K562 (cell line): ENCODE data around the gene ATP6V0A1. TPM values are rescaled to one million over a fixed set of nuclear protein-coding genes. Genes with fewer than 3 reads are reported as not detected.
A peak's percentile ranks its signal among the peaks of the same experiment; 100 is the strongest.

Experiments
- CHCHD3 ChIP-seq: fragments of 250-450 bp; sonication (Bioruptor Pico); IDR thresholded peaks from 2 replicates; pipeline ENCODE4 v2.1.2; 2022; ENCODE audit warnings: mild to moderate bottlenecking
- CHD4 ChIP-seq: fragments of 200-600 bp; sonication (generic); IDR thresholded peaks from 3 replicates; pipeline ENCODE4 v1.6.1; 2012; ENCODE audit warnings: low read depth, mild to moderate bottlenecking, mixed read lengths, low read length, inconsistent platforms; ENCODE audit not compliant: insufficient read depth, insufficient replicate concordance, poor library complexity, severe bottlenecking
- CTBP1 ChIP-seq: fragments of 450-650 bp; IDR thresholded peaks from 2 replicates; pipeline ENCODE4 v1.6.1; 2016; ENCODE audit warnings: borderline replicate concordance
- CUX1 ChIP-seq: fragments of 200-800 bp; sonication (Bioruptor generic); IDR thresholded peaks from 2 replicates; pipeline ENCODE4 v1.6.1; 2016; ENCODE audit warnings: missing genetic modification characterization, missing compliant biosample characterization
- ELF4 ChIP-seq: fragments of 450-650 bp; formaldehyde crosslinking; IDR thresholded peaks from 2 replicates; pipeline ENCODE4 v1.4.0; 2022; ENCODE audit warnings: missing genetic modification characterization
- HLTF ChIP-seq: fragments of 450-650 bp; IDR thresholded peaks from 2 replicates; pipeline ENCODE4 v1.6.1; 2016
- KLF10 ChIP-seq: fragments of 250-450 bp; sonication (Bioruptor Pico); IDR thresholded peaks from 2 replicates; pipeline ENCODE4 v1.6.1; 2021; ENCODE audit warnings: matching md5 sums
- MCM5 ChIP-seq: fragments of 450-650 bp; IDR thresholded peaks from 2 replicates; pipeline ENCODE4 v1.6.1; 2016; ENCODE audit warnings: low read depth
- POU5F1 ChIP-seq: fragments of 150-350 bp; IDR thresholded peaks from 2 replicates; pipeline ENCODE4 v1.6.1; 2014; ENCODE audit warnings: borderline replicate concordance, low read length, low read depth, mild to moderate bottlenecking; ENCODE audit not compliant: partially characterized antibody
- PTRF ChIP-seq: fragments of 450-650 bp; IDR thresholded peaks from 2 replicates; pipeline ENCODE4 v1.6.1; 2016; ENCODE audit warnings: mild to moderate bottlenecking, missing genetic modification characterization, missing compliant biosample characterization
- RBFOX2 ChIP-seq: fragments of 200-400 bp; formaldehyde crosslinking; IDR thresholded peaks from 2 replicates; pipeline ENCODE4 v1.6.1; 2017; ENCODE audit warnings: low read depth, mild to moderate bottlenecking, low read length, moderate library complexity
- SREBF1 ChIP-seq: fragments of 150-350 bp; IDR thresholded peaks from 2 replicates; pipeline ENCODE4 v1.6.1; 2014; ENCODE audit warnings: antibody characterized with exemption, low read depth, low read length, borderline replicate concordance
- SRSF7 ChIP-seq: fragments of 200-400 bp; formaldehyde crosslinking; optimal IDR thresholded peaks from 2 replicates; pipeline ENCODE3; 2017; ENCODE audit warnings: mild to moderate bottlenecking, low read depth, low read length
- TCF7 ChIP-seq: sonication (generic); IDR thresholded peaks from 2 replicates; pipeline ENCODE4 v1.6.1; 2016; ENCODE audit warnings: antibody characterized with exemption, borderline replicate concordance
- TCFL5 ChIP-seq: fragments of 250-450 bp; sonication (Bioruptor Pico); conservative IDR thresholded peaks from 2 replicates; pipeline ENCODE4 v1.6.1; 2021; ENCODE audit warnings: mild to moderate bottlenecking, moderate library complexity, matching md5 sums
- TEAD2 ChIP-seq: fragments of 450-650 bp; IDR thresholded peaks from 2 replicates; pipeline ENCODE4 v1.6.1; 2016; ENCODE audit warnings: missing genetic modification characterization, control low read depth, missing compliant biosample characterization
- TSC22D4 ChIP-seq: fragments of 450-650 bp; IDR thresholded peaks from 2 replicates; pipeline ENCODE4 v1.6.1; 2016; ENCODE audit warnings: missing genetic modification characterization, missing biosample characterization, control low read depth
- ZNF282 ChIP-seq: sonication (generic); formaldehyde crosslinking; IDR thresholded peaks from 2 replicates; pipeline ENCODE4 v1.8.1; 2023; ENCODE audit warnings: missing genetic modification reagents
- ZNF717 ChIP-seq: fragments of 250-450 bp; sonication (Bioruptor Pico); IDR thresholded peaks from 2 replicates; pipeline ENCODE4 v1.5.0; 2021
- ZNF79 ChIP-seq: fragments of 250-450 bp; sonication (Bioruptor Pico); IDR thresholded peaks from 2 replicates; pipeline ENCODE4 v1.4.0; 2020; ENCODE audit warnings: low read depth, mild to moderate bottlenecking, moderate library complexity
- polyA plus RNA-seq, 8 experiments: library from polyadenylated mRNA; depleted of rRNA in 4 of 8; stranded (reverse) in 5 of 8; unstranded in 3 of 8; fragments of >200 nt; fragmentation: Nextera tagmentation in 2 of 8; fragmentation: Illumina TruSeq in 1 of 8; extraction: Ambion mirVana in 2 of 8; extraction: Trizol in 1 of 8; gene quantifications; 2 replicates each; pipeline versions ENCODE4 v1.2.1 to v1.2.3, GENCODE V29; 2011 to 2014; ENCODE audit warnings: inconsistent platforms in 1 of 8, missing spikeins in 1 of 8
- total RNA-seq, 7 experiments: library from RNA; depleted of rRNA in 6 of 7; stranded (reverse); fragments of >200 nt in 6 of 7; fragmentation: Illumina TruSeq in 2 of 7; extraction: Trizol in 2 of 7; gene quantifications; 2 replicates each; pipeline versions ENCODE4 v1.2.1 to v1.2.3, GENCODE V29; 2011 to 2021; ENCODE audit warnings: low replicate concordance in 1 of 7
- TF ChIP-seq, protein P1 (sequence below): fragments of 450-650 bp; IDR thresholded peaks from 2 replicates; pipeline ENCODE4 v1.6.1; 2017; ENCODE audit warnings: mild to moderate bottlenecking, moderate library complexity
- TF ChIP-seq, protein P2 (sequence below): sonication (generic); formaldehyde crosslinking; IDR thresholded peaks from 2 replicates; pipeline ENCODE4 v1.8.1; 2023; ENCODE audit warnings: mild to moderate bottlenecking, missing genetic modification reagents

The ATP6V0A1 gene
- total and polyA plus RNA-seq, 9 of the 15 experiments (the other 6 are each of a cell fraction or from before 2014, with no cell fraction given): 11.8 to 158 (median 75.5) TPM

DNA sequence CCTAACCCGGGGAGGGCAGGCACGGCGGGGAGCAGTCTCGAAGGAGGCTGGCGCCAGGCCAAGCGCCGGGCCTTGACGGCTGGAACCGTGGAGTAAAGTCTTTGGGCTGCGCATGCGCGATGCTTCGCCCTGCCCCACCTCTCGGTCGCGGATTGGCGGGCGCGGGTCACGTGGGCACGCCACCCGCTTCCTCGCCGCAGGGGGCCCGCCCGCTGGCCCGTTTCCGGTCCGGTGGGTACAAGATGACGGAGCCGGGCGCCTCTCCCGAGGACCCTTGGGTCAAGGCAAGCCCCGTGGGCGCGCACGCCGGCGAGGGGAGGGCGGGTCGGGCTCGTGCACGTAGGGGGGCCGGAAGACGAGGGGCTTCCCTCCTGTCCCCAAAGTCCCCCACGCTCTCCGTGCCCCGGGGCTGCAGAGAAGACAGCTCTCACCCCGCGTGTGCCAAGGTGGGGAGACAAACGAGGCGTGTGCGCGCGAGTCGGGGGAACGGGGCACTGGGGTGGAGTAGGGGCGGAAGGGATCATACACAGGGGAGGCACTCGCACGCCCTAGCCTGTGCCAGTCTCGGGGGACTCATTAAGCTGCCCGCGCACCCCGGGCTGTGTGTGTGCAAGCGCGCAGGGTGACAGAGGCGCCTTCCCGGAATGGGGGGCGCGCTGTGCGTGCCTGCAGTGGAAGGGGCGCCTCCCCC, 108.3 kb downstream of the ATP6V0A1 start, which contains the start of gene MLX (continued):
- no peak for TF ChIP-seq ZNF282 (CRISPR knock-in tag)
- TF ChIP-seq KLF10 (CRISPR knock-in tag): no peak
- TF ChIP-seq PTRF (tag): no peak
- TF ChIP-seq CTBP1: peak; percentile 32; the same call in 1 of the 2 replicates
- TF ChIP-seq TEAD2 (tag): no peak
- TF ChIP-seq CHCHD3 (CRISPR knock-in tag): no peak
- no peak for TF ChIP-seq TSC22D4
- no peak for TF ChIP-seq MCM5
- TF ChIP-seq, protein P1, sequence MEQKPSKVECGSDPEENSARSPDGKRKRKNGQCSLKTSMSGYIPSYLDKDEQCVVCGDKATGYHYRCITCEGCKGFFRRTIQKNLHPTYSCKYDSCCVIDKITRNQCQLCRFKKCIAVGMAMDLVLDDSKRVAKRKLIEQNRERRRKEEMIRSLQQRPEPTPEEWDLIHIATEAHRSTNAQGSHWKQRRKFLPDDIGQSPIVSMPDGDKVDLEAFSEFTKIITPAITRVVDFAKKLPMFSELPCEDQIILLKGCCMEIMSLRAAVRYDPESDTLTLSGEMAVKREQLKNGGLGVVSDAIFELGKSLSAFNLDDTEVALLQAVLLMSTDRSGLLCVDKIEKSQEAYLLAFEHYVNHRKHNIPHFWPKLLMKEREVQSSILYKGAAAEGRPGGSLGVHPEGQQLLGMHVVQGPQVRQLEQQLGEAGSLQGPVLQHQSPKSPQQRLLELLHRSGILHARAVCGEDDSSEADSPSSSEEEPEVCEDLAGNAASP: no peak
- TF ChIP-seq HLTF: no peak
- no peak for TF ChIP-seq ZNF79 (CRISPR knock-in tag)
- TF ChIP-seq ZNF717 (CRISPR knock-in tag): no peak
- peak; percentile 16 for TF ChIP-seq POU5F1
- TF ChIP-seq TCFL5: no peak
- no peak for TF ChIP-seq SRSF7
- no peak for TF ChIP-seq CHD4
- peak; percentile 33; the same call in 1 of the 2 replicates for TF ChIP-seq SREBF1
- TF ChIP-seq, protein P2, sequence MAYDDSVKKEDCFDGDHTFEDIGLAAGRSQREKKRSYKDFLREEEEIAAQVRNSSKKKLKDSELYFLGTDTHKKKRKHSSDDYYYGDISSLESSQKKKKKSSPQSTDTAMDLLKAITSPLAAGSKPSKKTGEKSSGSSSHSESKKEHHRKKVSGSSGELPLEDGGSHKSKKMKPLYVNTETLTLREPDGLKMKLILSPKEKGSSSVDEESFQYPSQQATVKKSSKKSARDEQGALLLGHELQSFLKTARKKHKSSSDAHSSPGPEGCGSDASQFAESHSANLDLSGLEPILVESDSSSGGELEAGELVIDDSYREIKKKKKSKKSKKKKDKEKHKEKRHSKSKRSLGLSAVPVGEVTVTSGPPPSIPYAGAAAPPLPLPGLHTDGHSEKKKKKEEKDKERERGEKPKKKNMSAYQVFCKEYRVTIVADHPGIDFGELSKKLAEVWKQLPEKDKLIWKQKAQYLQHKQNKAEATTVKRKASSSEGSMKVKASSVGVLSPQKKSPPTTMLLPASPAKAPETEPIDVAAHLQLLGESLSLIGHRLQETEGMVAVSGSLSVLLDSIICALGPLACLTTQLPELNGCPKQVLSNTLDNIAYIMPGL (CRISPR knock-in tag): peak; percentile 29; the same call in 1 of the 2 replicates
- no peak for TF ChIP-seq CUX1 (CRISPR knock-in tag)
- TF ChIP-seq RBFOX2: peak; percentile 90
- no peak for TF ChIP-seq TCF7
- TF ChIP-seq ELF4 (CRISPR knock-in tag): no peak
